ENCODE data around the gene PSMB10. TPM values are rescaled to one million over a fixed set of nuclear protein-coding genes. Genes with fewer than 3 reads are reported as not detected.

Gene PSMB10
- total RNA-seq, 2 experiments from 2014 or later, result 220 to 246 TPM

DNA sequence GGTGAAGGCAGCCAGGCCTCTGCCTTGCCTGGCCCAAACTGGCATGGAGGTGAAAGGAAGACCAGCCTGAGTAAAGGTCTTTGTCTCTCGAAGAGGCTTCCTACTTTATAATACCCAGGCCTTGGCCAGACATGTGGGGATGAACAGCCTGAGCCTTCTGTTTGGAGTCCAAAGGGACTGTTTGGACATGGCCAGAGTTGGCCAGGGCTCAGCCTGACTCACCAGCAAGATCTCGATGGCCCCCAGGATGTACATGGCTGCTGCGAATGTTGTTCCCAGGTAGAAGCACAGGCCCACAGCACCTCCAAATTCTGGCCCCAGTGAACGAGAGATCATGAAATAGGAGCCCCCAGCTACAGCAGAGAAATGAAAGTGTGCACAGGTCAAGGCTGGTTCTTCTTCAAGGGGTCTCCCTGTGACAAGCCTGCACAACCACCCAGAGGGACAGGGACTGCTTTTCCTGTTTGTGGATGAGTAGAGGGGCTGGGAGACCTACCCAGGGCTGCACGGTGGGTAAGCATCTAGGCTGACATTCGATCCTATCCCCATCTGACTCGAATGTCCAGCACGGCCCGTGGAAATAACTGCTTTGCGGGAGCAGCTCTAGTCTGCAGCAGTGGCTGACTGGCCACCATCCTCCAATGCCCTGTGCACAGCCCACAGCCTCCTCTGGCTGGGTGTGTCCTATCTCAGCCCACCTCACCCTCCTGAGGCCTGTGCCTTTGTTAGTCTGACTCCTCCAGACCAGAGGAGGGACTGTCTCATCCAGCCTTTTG, 18.0 kb upstream of the PSMB10 start:
- no peak for ATAC-seq (ENCODE audit: low read depth)
- H3K4me3 Mint-ChIP-seq, result no peak overlapping the region
- H3K27me3 Mint-ChIP-seq, result no peaks in the 10 kb centered on the region
- peaks cover 1% of the 10 kb centered on the region for H3K4me1 Mint-ChIP-seq
- DNase-seq, result no peak
- H3K9me3 Mint-ChIP-seq, result no peaks in the 10 kb centered on the region
- H3K36me3 Mint-ChIP-seq, result peaks cover 7% of the 10 kb centered on the region
- POLR2A ChIA-PET, result interaction anchor here (0.7 kb wide), 1 partner anchor 85 kb away, joined by 3 read pairs; no protein-coding TSS in a partner anchor
- H3K27ac Mint-ChIP-seq, result no peak overlapping the region

DNA sequence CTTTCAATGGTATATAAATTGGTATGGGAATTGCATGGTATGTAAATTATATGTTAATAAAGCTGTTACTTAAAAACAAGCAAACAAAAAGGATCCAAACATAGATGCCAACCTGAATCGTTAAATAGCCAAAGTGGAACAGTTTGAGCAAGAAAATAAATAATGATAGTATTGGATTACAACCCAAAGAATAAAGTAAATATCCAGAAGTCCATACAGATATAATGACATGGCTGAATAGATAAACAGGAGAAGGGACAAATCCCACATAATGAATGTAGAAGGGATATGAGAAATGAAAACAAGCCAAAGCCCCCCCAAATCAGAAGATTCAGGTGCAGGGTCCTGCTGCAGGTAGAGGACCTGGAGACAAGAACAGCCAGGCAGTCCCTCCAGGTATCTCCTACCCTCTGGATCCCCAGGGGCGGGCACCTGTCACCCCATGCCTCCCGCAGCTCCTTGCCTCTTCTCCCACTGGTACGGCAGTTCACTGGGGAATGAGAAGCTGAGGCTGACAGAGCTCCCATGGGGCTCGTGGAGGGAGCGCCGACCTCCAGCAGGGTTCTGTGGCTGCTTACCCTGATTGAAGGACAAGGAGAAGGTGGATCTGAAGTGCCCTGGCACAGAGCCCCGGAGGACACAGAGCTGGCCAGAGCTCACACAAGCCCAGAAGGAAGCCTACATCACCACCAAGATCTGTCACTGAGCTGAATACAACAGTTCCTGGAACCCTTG, 17.2 kb upstream of the PSMB10 start:
- POLR2A ChIA-PET, result no interaction called here
- Mint-ChIP-seq H3K4me3 (no peak overlapping the region), H3K4me1 (peaks cover 1% of the 10 kb centered on the region), H3K9me3 (no peaks in the 10 kb centered on the region), H3K36me3 (peaks cover 7% of the 10 kb centered on the region), H3K27me3 (no peaks in the 10 kb centered on the region), H3K27ac (no peak overlapping the region)
- DNase-seq, result no peak
- ATAC-seq (ENCODE audit: low read depth), result no peak

DNA sequence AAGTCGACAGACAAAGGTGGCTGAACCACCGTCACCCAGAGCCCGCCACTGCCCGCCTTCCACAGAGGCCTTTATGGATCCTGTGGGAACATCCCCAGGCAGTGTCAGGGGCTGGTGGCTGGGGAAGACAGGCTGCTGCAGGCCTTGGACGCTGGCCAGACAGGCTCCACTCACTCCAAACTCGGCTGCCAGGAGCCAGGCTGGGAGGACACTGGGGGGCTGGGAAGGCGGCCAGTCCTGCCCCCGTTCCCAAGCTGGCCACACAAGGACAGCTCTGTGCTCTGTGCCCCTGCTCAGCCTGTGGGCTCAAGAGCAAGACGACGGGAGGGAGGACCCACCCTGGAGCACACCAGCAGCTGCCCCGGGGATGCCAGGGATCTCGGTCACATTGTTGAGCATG, 14.8 kb upstream of the PSMB10 start:
- H3K4me3 Mint-ChIP-seq, result no peak overlapping the region
- H3K27me3 Mint-ChIP-seq, result no peaks in the 10 kb centered on the region

DNA sequence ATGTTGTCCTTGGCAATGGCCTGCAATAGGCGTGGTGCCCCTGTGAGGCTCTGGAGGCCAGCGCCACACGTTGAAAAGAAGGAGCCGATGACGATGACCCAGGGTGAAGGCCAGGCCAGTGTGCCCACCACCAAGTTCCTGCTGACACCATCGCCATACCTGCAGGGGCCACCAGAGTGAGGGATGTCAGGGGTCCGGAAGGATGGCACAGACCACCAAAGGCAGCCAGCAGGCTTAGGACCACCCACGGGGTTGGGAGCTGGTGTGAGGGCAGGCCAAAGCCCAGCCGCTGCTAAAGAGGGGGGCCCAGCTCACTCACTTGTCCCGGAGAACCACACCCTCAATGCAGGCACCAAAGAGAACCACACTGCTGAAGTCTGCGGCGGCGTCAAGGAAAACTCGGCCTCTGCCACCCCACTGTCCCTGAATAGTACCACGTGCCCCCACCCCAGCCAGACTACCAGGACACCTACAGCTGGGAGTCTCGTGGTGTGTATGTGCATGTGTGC, 13.7 kb upstream of the PSMB10 start:
- Mint-ChIP-seq H3K36me3 (peaks cover 9% of the 10 kb centered on the region), H3K4me1 (peaks cover 3% of the 10 kb centered on the region), H3K9me3 (no peaks in the 10 kb centered on the region), H3K27me3 (no peaks in the 10 kb centered on the region), H3K4me3 (no peak overlapping the region), H3K27ac (no peak overlapping the region)
- DNase-seq, result no peak
- POLR2A ChIA-PET, result interaction anchor here (1.3 to 2.5 kb wide), 4 partner anchors 10 to 18 kb away, joined by 3 to 9 read pairs (median 4); partner anchors contain the start of genes PSMB10 and SLC12A4
- no peak for ATAC-seq (ENCODE audit: low read depth)

More for the DNA sequence above, 14.8 kb upstream of the PSMB10 start:
- POLR2A ChIA-PET, result interaction anchor here (1.0 to 1.8 kb wide), 3 partner anchors 9 to 17 kb away, joined by 3 to 5 read pairs (median 4); partner anchors contain the start of gene SLC12A4
- no peak overlapping the region for H3K27ac Mint-ChIP-seq
- DNase-seq (no peak), ATAC-seq (ENCODE audit: low read depth) (no peak)
- H3K4me1 Mint-ChIP-seq, result peaks cover 1% of the 10 kb centered on the region
- no peaks in the 10 kb centered on the region for H3K9me3 Mint-ChIP-seq
- peaks cover 7% of the 10 kb centered on the region for H3K36me3 Mint-ChIP-seq

DNA sequence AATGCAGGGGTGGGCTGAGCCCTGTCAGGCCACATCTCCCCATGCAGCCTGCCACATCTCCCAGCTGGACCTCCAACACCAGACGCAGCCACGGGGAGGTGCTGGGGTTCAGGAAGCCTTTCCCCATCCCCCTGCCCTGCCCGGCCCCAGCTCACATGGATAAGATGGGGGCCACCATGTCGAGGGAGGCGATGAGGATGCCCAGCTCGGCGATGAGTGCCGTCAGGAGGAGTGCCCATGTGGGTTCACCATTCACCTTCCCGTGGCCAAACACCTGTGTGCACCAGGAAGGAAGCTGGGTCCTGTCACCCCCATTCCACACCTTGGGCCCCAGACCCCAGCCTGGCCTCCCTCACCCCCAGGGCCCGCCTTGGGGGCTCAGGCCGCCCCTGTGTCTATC, 13.0 kb upstream of the PSMB10 start:
- Mint-ChIP-seq H3K27me3 (no peaks in the 10 kb centered on the region), H3K4me1 (peaks cover 3% of the 10 kb centered on the region), H3K36me3 (peaks cover 9% of the 10 kb centered on the region), H3K27ac (no peak overlapping the region), H3K4me3 (no peak overlapping the region), H3K9me3 (no peaks in the 10 kb centered on the region)
- POLR2A ChIA-PET, result interaction anchor here (0.7 to 2.5 kb wide), 4 partner anchors 9 to 14 kb away, joined by 3 to 9 read pairs (median 3); partner anchors contain the start of gene PSMB10
- DNase-seq, result no peak
- ATAC-seq (ENCODE audit: low read depth), result no peak

DNA sequence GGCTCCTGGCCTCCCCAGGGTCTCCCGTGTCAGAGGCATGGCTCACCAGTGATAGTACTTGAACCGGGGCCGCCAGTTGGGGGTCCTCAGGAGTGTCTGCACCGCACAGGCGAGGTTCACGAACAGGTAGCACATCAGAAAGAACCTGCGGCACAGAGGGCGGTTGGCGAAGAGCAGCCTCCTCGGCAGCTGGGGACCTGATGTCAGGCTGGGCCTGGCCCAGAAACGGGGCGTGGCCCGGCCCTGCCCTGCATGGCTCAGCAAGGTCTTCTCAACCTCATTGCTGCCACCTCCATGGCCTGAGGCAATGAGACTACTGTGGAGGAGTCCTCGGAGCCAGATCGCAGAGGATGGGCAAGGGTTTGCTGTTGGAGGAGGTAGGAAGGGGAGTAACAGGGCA, 11.4 kb upstream of the PSMB10 start:
- no peaks in the 10 kb centered on the region for H3K27me3 Mint-ChIP-seq
- H3K4me1 Mint-ChIP-seq, result peaks cover 3% of the 10 kb centered on the region
- peak overlapping the region; percentile 54 for H3K27ac Mint-ChIP-seq
- no peaks in the 10 kb centered on the region for H3K9me3 Mint-ChIP-seq
- POLR2A ChIA-PET, result interaction anchor here (2.5 kb wide), 1 partner anchor 12 kb away, joined by 9 read pairs; the partner anchor contains the start of gene PSMB10
- peaks cover 9% of the 10 kb centered on the region for H3K36me3 Mint-ChIP-seq
- H3K4me3 Mint-ChIP-seq, result no peak overlapping the region
- no peak for DNase-seq
- no peak for ATAC-seq (ENCODE audit: low read depth)

DNA sequence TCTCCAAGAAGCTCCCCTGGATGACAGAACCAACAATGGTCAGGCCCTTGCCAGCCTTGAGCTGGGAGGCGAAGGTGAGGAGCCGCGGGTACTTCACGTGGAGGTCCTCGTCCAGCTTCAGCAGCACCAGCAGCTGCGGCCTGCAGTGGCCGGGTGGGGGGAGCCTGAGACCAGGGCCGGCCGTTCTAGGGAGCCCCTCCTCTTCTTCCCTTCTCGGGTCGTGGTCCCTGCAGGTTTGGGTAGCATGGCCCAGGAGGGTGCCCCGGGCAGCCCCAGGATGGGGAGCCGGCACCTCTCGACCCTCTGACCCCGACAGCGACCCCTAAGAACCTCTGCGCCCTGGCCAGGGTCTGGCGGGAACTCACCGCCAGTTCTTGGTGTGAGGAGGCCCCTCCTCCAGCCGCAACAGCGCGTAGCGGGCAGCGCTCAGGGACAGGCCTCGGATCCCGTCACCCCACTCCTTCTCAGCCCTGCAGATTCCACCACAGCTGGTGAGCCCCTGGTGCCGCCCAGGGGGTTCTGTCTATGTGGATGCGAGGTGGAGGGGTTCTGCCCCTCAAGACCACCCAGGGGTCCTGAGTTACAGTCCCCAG, 10.4 kb upstream of the PSMB10 start:
- Mint-ChIP-seq H3K36me3 (peaks cover 9% of the 10 kb centered on the region), H3K9me3 (no peaks in the 10 kb centered on the region), H3K4me1 (peaks cover 4% of the 10 kb centered on the region), H3K27me3 (no peaks in the 10 kb centered on the region), H3K27ac (no peak overlapping the region), H3K4me3 (no peak overlapping the region)
- POLR2A ChIA-PET, result interaction anchor here (0.8 to 1.5 kb wide), 3 partner anchors 12 to 76 kb away, joined by 3 to 14 read pairs (median 4); partner anchors contain the start of genes DDX28, DUS2 and PSMB10
- ATAC-seq (ENCODE audit: low read depth) (no peak), DNase-seq (no peak)

DNA sequence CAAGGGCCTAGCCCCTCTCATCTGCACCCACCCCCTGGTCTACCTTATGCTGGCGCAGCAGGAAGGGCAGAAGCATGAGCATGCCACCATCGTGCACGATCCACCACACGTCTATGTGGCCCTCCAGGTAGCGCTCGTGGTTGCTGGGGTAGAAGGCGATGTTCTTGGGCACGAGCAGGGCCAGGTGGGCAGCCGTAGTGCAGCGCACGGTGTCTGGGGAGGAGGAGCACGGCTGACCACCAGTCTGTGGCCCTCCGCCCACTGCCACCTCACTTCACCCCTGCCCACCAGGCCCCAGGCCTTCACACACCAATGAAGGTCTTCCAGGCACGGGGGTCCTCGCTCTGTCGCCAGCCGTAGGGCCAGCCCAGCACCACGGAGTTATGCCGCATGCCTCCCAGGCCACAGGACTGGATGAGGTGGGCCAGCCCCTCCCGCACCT, 9.5 kb upstream of the PSMB10 start:
- ATAC-seq (ENCODE audit: low read depth) (no peak), DNase-seq (no peak)
- POLR2A ChIA-PET, result interaction anchor here (0.8 to 1.5 kb wide), 3 partner anchors 11 to 77 kb away, joined by 3 to 14 read pairs (median 4); partner anchors contain the start of genes DDX28, DUS2 and PSMB10
- peaks cover 10% of the 10 kb centered on the region for H3K36me3 Mint-ChIP-seq
- peak overlapping the region; percentile 54 for H3K27ac Mint-ChIP-seq
- no peaks in the 10 kb centered on the region for H3K9me3 Mint-ChIP-seq
- H3K4me1 Mint-ChIP-seq, result peaks cover 11% of the 10 kb centered on the region
- H3K4me3 Mint-ChIP-seq, result no peak overlapping the region
- H3K27me3 Mint-ChIP-seq, result no peaks in the 10 kb centered on the region

DNA sequence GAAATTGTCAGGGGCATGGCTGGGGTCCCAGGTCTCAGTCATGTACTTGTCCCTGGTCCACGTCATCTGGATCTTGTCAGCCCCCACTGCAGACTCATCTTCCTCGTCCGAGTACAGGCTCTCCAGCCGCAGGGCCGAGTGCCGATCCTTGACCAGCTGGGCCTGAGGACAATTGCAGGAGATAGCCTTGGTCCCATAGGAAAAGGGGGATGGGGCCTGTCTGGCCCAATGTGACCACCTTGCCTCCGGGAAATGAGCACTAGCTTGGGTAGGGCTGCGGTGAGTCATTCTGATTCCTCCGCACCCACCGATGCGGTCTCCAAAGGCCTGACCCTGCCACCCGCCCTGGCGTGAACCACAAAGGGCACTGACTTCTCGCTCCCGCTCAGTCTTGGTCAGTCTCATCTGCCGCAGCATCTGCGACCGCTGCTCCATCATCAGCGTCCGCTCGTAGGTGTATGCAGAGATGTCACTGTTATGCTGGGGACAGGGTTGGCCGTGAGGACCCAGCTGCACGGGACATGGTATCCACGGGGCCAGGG, 8.8 kb upstream of the PSMB10 start:
- no peaks in the 10 kb centered on the region for H3K9me3 Mint-ChIP-seq
- ATAC-seq (ENCODE audit: low read depth), result no peak
- no peak for DNase-seq
- H3K27me3 Mint-ChIP-seq, result no peaks in the 10 kb centered on the region
- peaks cover 14% of the 10 kb centered on the region for H3K4me1 Mint-ChIP-seq
- no peak overlapping the region for H3K4me3 Mint-ChIP-seq
- POLR2A ChIA-PET, result interaction anchor here (0.8 to 1.3 kb wide), 2 partner anchors 10 to 78 kb away, joined by 4 read pairs; partner anchors contain the start of genes DDX28 and DUS2
- no peak overlapping the region for H3K27ac Mint-ChIP-seq
- H3K36me3 Mint-ChIP-seq, result peaks cover 10% of the 10 kb centered on the region

DNA sequence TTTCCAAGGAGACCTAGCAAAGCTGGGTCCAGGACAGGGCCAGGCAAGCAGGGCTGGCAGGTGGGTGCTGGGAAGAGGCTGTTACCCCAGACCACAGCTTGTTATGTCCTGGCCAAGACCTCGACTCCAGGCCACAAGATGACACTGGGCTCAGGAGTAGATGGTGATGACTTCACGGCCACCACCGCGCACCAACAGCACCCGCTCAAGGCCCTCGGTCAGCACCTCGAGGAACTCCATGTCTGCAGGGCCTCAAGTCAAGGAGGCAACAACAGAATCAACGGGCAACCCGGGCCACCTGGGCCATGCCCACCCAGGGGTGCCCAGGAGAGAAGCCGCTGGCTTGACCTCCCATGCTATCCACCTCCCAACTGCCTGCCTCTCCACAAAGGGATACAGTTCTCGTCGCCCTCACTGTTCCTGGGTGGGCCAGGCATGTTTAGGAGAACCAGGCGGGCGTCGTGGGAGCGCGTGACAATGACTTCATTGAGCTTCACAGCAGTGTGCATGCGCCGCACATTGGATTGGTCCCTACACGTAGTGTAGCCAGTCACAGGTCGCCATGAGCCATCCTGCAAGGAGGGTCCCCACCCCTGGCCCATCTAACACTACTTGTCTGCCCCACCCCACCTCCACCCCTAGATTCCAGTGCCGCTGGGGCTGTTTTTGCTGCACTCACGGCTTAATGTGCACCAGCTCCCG, 8.2 kb upstream of the PSMB10 start:
- Mint-ChIP-seq H3K9me3 (no peaks in the 10 kb centered on the region), H3K27me3 (no peaks in the 10 kb centered on the region), H3K4me3 (no peak overlapping the region), H3K27ac (no peak overlapping the region), H3K4me1 (peaks cover 21% of the 10 kb centered on the region), H3K36me3 (peaks cover 12% of the 10 kb centered on the region)
- ATAC-seq (ENCODE audit: low read depth), result no peak
- DNase-seq, result no peak
- POLR2A ChIA-PET, result interaction anchor here (0.8 kb wide), 1 partner anchor 9 kb away, joined by 4 read pairs; no protein-coding TSS in a partner anchor

DNA sequence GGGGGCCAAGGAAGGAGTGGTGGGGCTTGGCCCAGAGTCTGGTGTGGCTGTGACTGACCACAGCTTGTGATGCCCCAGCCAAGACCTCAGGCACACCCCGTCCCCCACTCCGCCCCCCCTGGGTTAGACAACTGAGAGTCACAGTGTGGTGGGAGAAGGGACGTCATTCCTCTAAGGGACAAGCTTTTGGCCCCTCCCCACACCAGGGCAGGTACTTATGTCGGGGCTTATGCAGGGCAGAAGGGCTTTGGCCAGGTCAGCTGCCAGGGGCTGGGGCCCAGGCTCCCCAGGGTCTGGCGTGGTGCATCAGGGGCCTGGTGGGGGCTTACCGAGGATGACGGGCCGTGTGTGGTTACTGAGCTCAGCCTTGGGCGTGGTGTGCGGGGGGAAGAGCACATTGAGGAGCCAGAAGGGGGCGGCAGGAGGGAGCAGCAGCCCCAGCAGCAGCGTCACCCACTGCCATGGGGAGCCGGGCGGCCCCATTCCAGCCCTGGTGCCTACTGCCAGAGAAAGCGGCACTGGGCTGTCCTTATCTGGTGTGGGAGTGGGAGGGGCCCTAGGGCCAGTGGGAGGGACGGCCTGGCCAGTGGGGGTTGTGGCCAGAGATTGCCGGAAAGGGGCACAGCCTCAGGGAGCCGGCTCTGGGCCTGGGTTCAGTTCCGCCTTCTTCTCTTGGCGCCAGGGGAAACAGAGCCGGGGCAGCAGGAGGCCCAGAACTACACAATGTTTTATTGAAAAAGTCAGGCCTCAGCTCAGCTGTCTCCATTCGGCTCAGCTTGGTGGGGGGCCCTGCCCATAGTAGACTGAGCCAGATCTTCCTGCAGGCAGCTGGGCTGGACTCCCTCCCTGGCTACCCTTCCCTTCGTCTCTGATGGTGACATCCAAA, 7.2 kb upstream of the PSMB10 start, which contains the start of gene LCAT:
LCAT (minus strand) TSS at position 502 of the 886 bp plus-strand sequence; CDS start at position 483, 19 bp downstream.
- Mint-ChIP-seq H3K27me3 (no peaks in the 10 kb centered on the region), H3K4me3 (no peak within 1 kb of the TSS), H3K9me3 (no peaks in the 10 kb centered on the region), H3K4me1 (peaks cover 27% of the 10 kb centered on the region), H3K27ac (peak within 1 kb of the TSS; percentile 12), H3K36me3 (peaks cover 19% of the 10 kb centered on the region)
- POLR2A ChIA-PET, result no interaction called here
- no peak for ATAC-seq (ENCODE audit: low read depth)
- DNase-seq, result no peak

Data from activated naive CD8-positive, alpha-beta T cell treated with anti-CD3 and anti-CD28 coated beads, Interleukin-2, amount 10 ng/mL, durations not matched to agents 7 days and 5 days (primary cell).